OCI-LY3 (cell line): ENCODE results near the gene ZNF500.

Experiments
- H2AFZ ChIP-seq: fragments of 200-600, 300-600 bp; shearing (Covaris generic); 2 replicates; pipeline ENCODE4 v1.6.0; 2014; ENCODE audit warnings: antibody characterized with exemption, low read depth, low read length
- H3K27ac ChIP-seq: fragments of 200-600, 300-600 bp; sonication (generic); 2 replicates; pipeline ENCODE4 v1.5.1; 2014; ENCODE audit warnings: mild to moderate bottlenecking, low read length, moderate library complexity, mixed read lengths
- H3K27me3 ChIP-seq: fragments of 200-600, 300-600 bp; sonication (generic); 2 replicates; pipeline ENCODE4 v1.6.1; 2014; ENCODE audit warnings: low read depth, low read length, mixed read lengths
- H3K36me3 ChIP-seq: fragments of 200-600, 300-600 bp; sonication (generic); replicated peaks from 2 replicates; pipeline ENCODE3; 2014; ENCODE audit warnings: low read depth, low read length, mixed read lengths
- H3K4me1 ChIP-seq: fragments of 300-600, 200-600 bp; sonication (generic); 2 replicates; pipeline ENCODE4 v1.6.1; 2014; ENCODE audit warnings: low read length, mixed read lengths
- H3K4me2 ChIP-seq: fragments of 200-600, 300-600 bp; sonication (generic); 2 replicates; pipeline ENCODE4 v1.6.1; 2014; ENCODE audit warnings: low read length, mixed read lengths
- H3K4me3 ChIP-seq: fragments of 300-600, 200-600 bp; sonication (generic); 2 replicates; pipeline ENCODE4 v1.5.1; 2014; ENCODE audit warnings: antibody characterized with exemption, mild to moderate bottlenecking, low read length, moderate library complexity
- H3K79me2 ChIP-seq: fragments of 300-600, 200-600 bp; shearing (Covaris generic); 2 replicates; pipeline ENCODE4 v1.6.1; 2014; ENCODE audit warnings: mild to moderate bottlenecking, low read length, mixed read lengths
- H3K9ac ChIP-seq: fragments of 300-600, 200-600 bp; shearing (Covaris generic); 2 replicates; pipeline ENCODE4 v1.6.0; 2014; ENCODE audit warnings: mild to moderate bottlenecking, low read length, moderate library complexity
- H3K9me3 ChIP-seq: fragments of 200-600, 300-600 bp; shearing (Covaris generic); 2 replicates; pipeline ENCODE4 v1.6.1; 2014; ENCODE audit warnings: low read length, mixed read lengths; ENCODE audit not compliant: insufficient read depth
- H4K20me1 ChIP-seq: fragments of 200-600, 300-600 bp; sonication (generic); 2 replicates; pipeline ENCODE4 v1.6.1; 2016; ENCODE audit warnings: low read length, mixed read lengths; ENCODE audit not compliant: insufficient read depth
- CTCF ChIP-seq: fragments of 200-600, 300-600 bp; sonication (generic); IDR thresholded peaks from 2 replicates; pipeline ENCODE4 v1.5.1; 2014; ENCODE audit warnings: antibody characterized with exemption, low read length, low read depth
- EZH2phosphoT487 ChIP-seq: fragments of 200-600 bp; shearing (Covaris generic); IDR thresholded peaks from 2 replicates; pipeline ENCODE4 v1.6.1; 2018; ENCODE audit warnings: antibody characterized with exemption, mixed run types, low read depth

Gene ZNF500

GRCh38 chr16:4723071-4723767 is 43.7 kb downstream of the ZNF500 start:
- no peaks in the 10 kb centered on the region for H4K20me1 ChIP-seq
- no peak overlapping the region for H3K4me3 ChIP-seq
- TF ChIP-seq EZH2phosphoT487 (no peak), CTCF (no peak)
- H2AFZ ChIP-seq: no peak overlapping the region
- H3K36me3 ChIP-seq: peaks cover 2% of the 10 kb centered on the region
- no peak overlapping the region for H3K27ac ChIP-seq
- H3K9me3 ChIP-seq: no peaks in the 10 kb centered on the region
- no peaks in the 10 kb centered on the region for H3K27me3 ChIP-seq
- H3K79me2 ChIP-seq: no peaks in the 10 kb centered on the region
- H3K9ac ChIP-seq: no peak overlapping the region
- H3K4me1 ChIP-seq: 0 out of 2 replicates have a peak, but pooled peaks cover 3% of the 10 kb centered on the region
- H3K4me2 ChIP-seq: no peak overlapping the region

- H4K20me1 ChIP-seq: no peaks in the 10 kb centered on the region
- no peak overlapping the region for H3K4me2 ChIP-seq
- 0 out of 2 replicates have a peak, but pooled peaks cover 3% of the 10 kb centered on the region for H3K4me1 ChIP-seq
- H3K9me3 ChIP-seq: no peaks in the 10 kb centered on the region
- no peak overlapping the region for H2AFZ ChIP-seq
- no peaks in the 10 kb centered on the region for H3K36me3 ChIP-seq
- H3K79me2 ChIP-seq: no peaks in the 10 kb centered on the region
- H3K4me3 ChIP-seq: no peak overlapping the region
- H3K27me3 ChIP-seq: no peaks in the 10 kb centered on the region
- TF ChIP-seq EZH2phosphoT487 (no peak), CTCF (no peak)
- no peak overlapping the region for H3K9ac ChIP-seq
- H3K27ac ChIP-seq: no peak overlapping the region
These were observed 48.5 kb downstream of the ZNF500 start for GRCh38 chr16:4718466-4718865.

- TF ChIP-seq CTCF: no peak
- no peak for TF ChIP-seq EZH2phosphoT487
- Histone ChIP-seq H3K9ac (no peak overlapping the region), H3K4me2 (no peak overlapping the region), H2AFZ (no peak overlapping the region), H3K27ac (no peak overlapping the region), H4K20me1 (no peaks in the 10 kb centered on the region), H3K27me3 (no peaks in the 10 kb centered on the region), H3K36me3 (peaks cover 3% of the 10 kb centered on the region), H3K79me2 (no peaks in the 10 kb centered on the region), H3K4me1 (0 out of 2 replicates have a peak, but pooled peaks cover 3% of the 10 kb centered on the region), H3K4me3 (no peak overlapping the region), H3K9me3 (no peaks in the 10 kb centered on the region)
These were observed 52.0 kb downstream of the ZNF500 start for GRCh38 chr16:4714996-4715395.

- Histone ChIP-seq H3K27ac (no peak overlapping the region), H3K9me3 (no peaks in the 10 kb centered on the region), H3K4me1 (0 out of 2 replicates have a peak, but pooled peaks cover under 1% of the 10 kb centered on the region), H3K79me2 (no peaks in the 10 kb centered on the region), H3K9ac (no peak overlapping the region), H2AFZ (no peak overlapping the region), H3K36me3 (peaks cover 4% of the 10 kb centered on the region), H3K4me3 (no peak overlapping the region), H3K27me3 (no peaks in the 10 kb centered on the region), H3K4me2 (no peak overlapping the region), H4K20me1 (no peaks in the 10 kb centered on the region)
- TF ChIP-seq CTCF: no peak
- no peak for TF ChIP-seq EZH2phosphoT487
These were observed 53.1 kb downstream of the ZNF500 start for GRCh38 chr16:4713663-4714501.
